H1 (cell line): Measurements from ENCODE around the gene CXCL16. TPM values are rescaled to one million over a fixed set of nuclear protein-coding genes. Genes with fewer than 3 reads are reported as not detected.

Experiments
- CTCF ChIA-PET: fragments of 300-600 bp; sonication (Branson Sonifier 250); formaldehyde crosslinking; loops from one replicate; lab custom pipeline; 2021; ENCODE audit not compliant: partially characterized antibody; lab: Charles Lee
- POLR2A ChIA-PET: fragments of 300-600 bp; sonication (Branson Sonifier 250); formaldehyde crosslinking; loops from one replicate; lab custom pipeline; 2021; ENCODE audit warnings: inconsistent platforms; ENCODE audit not compliant: partially characterized antibody; lab: Charles Lee
- DNase-seq, 2 experiments: peaks; one replicate each; pipeline versions ENCODE4 v3.0.0 to v3.0.0-alpha.2; 2010 to 2022; ENCODE audit warnings: low spot score in 2 of 2, low read depth in 1 of 2, mixed read lengths in 1 of 2
- FAIRE-seq: peaks from 2 replicates; lab custom pipeline; 2011; peaks lifted over from hg19 to GRCh38; lab: Jason Lieb, UNC
- H2AFZ ChIP-seq: 2 replicates; pipeline ENCODE4 v1.8.1; 2012; ENCODE audit warnings: low read length, inconsistent platforms
- H2AK5ac ChIP-seq: 2 replicates; pipeline ENCODE4 v1.6.1; 2013; ENCODE audit warnings: low read depth, low read length
- H2BK120ac ChIP-seq: replicated peaks from 2 replicates; pipeline ENCODE3; 2013; ENCODE audit warnings: low read depth, low read length, inconsistent platforms
- H2BK12ac ChIP-seq: 2 replicates; pipeline ENCODE4 v1.6.1; 2013; ENCODE audit warnings: low read depth, low read length
- H2BK15ac ChIP-seq: 2 replicates; pipeline ENCODE4 v1.6.1; 2013; ENCODE audit warnings: low read length
- H2BK20ac ChIP-seq: 2 replicates; pipeline ENCODE4 v1.6.1; 2013; ENCODE audit warnings: low read length
- H2BK5ac ChIP-seq: 2 replicates; pipeline ENCODE4 v1.6.1; 2013; ENCODE audit warnings: low read depth, low read length
- H3K14ac ChIP-seq: 2 replicates; pipeline ENCODE4 v1.6.1; 2013; ENCODE audit warnings: inconsistent platforms; ENCODE audit not compliant: insufficient read length
- H3K18ac ChIP-seq: 2 replicates; pipeline ENCODE4 v1.6.1; 2013; ENCODE audit warnings: low read length; ENCODE audit errors: extremely low read depth
- H3K23ac ChIP-seq: 2 replicates; pipeline ENCODE4 v1.6.1; 2013; ENCODE audit warnings: inconsistent platforms; ENCODE audit not compliant: insufficient read length
- H3K23me2 ChIP-seq: 2 replicates; pipeline ENCODE4 v1.6.1; 2013; ENCODE audit warnings: low read depth, low read length
- H3K27ac ChIP-seq: 2 replicates; pipeline ENCODE4 v1.6.1; 2011; ENCODE audit warnings: low read depth, low read length, inconsistent platforms
- H3K27me3 ChIP-seq, 4 experiments: replicated peaks in 1 of 4; 1 replicate in 1 of 4; 2 replicates in 3 of 4; pipeline versions ENCODE4 v1.6.1 to v1.8.1; 2011 to 2013; ENCODE audit warnings: low read length in 3 of 4, mild to moderate bottlenecking in 3 of 4, inconsistent platforms in 2 of 4, mixed read lengths in 2 of 4, moderate library complexity in 1 of 4; ENCODE audit not compliant: control insufficient read depth in 3 of 4, insufficient read depth in 3 of 4; ENCODE audit errors: extremely low read depth in 1 of 4
- H3K36me3 ChIP-seq, 4 experiments: 2 replicates each; pipeline versions ENCODE4 v1.6.1 to v1.8.1; 2011 to 2013; ENCODE audit warnings: mild to moderate bottlenecking in 4 of 4, low read length in 3 of 4, moderate library complexity in 2 of 4, control low read depth in 1 of 4, inconsistent platforms in 1 of 4; ENCODE audit not compliant: insufficient read depth in 4 of 4, control insufficient read depth in 2 of 4
- H3K4ac ChIP-seq: replicated peaks from 2 replicates; pipeline ENCODE3; 2013; ENCODE audit warnings: low read length, low read depth, mixed read lengths, inconsistent platforms; ENCODE audit not compliant: insufficient read length
- H3K4me1 ChIP-seq, 4 experiments: replicated peaks in 1 of 4; 1 replicate in 1 of 4; 2 replicates in 3 of 4; pipeline versions ENCODE4 v1.6.1 to v1.8.1; 2011 to 2013; ENCODE audit warnings: low read length in 3 of 4, inconsistent platforms in 2 of 4, mixed read lengths in 1 of 4; ENCODE audit not compliant: insufficient read depth in 4 of 4, control insufficient read depth in 3 of 4
- H3K4me2 ChIP-seq, 2 experiments: 2 replicates each; pipeline versions ENCODE4 v1.6.1 to v1.8.1; 2011 to 2013; ENCODE audit warnings: low read depth in 2 of 2, low read length in 2 of 2, control low read depth in 1 of 2, inconsistent platforms in 1 of 2, mild to moderate bottlenecking in 1 of 2; ENCODE audit not compliant: insufficient read depth in 1 of 2
- H3K4me3 ChIP-seq, 4 experiments: fragments of 200-600, 300-600 bp in 1 of 4; sonication (generic), shearing (Covaris generic), sonication (Bioruptor Twin) in 1 of 4; 2 replicates each; pipeline versions ENCODE4 v1.5.1 to v1.8.1; 2011 to 2016; ENCODE audit warnings: low read length in 4 of 4, low read depth in 3 of 4, control low read depth in 2 of 4, inconsistent platforms in 2 of 4, mild to moderate bottlenecking in 2 of 4, mixed read lengths in 1 of 4, moderate library complexity in 1 of 4; ENCODE audit not compliant: insufficient read depth in 2 of 4; ENCODE audit errors: extremely low read depth in 1 of 4
- H3K56ac ChIP-seq: replicated peaks from 2 replicates; pipeline ENCODE3; 2013; ENCODE audit warnings: low read depth, mild to moderate bottlenecking, mixed read lengths, low read length, inconsistent platforms; ENCODE audit not compliant: insufficient read length
- H3K79me1 ChIP-seq: 2 replicates; pipeline ENCODE4 v1.6.1; 2013; ENCODE audit warnings: low read depth, low read length, control low read depth
- H3K79me2 ChIP-seq, 2 experiments: 2 replicates each; pipeline versions ENCODE4 v1.6.1 to v1.8.1; 2012 to 2013; ENCODE audit warnings: low read length in 2 of 2, mild to moderate bottlenecking in 2 of 2, inconsistent platforms in 1 of 2; ENCODE audit not compliant: insufficient read depth in 2 of 2, control insufficient read depth in 1 of 2
- H3K9ac ChIP-seq, 4 experiments: replicated peaks in 1 of 4; 1 replicate in 1 of 4; 2 replicates in 3 of 4; pipeline versions ENCODE4 v1.6.1 to v1.8.1; 2011 to 2013; ENCODE audit warnings: low read depth in 3 of 4, low read length in 3 of 4, control low read depth in 2 of 4, mild to moderate bottlenecking in 2 of 4, moderate library complexity in 2 of 4, inconsistent platforms in 1 of 4; ENCODE audit errors: extremely low read depth in 1 of 4
- H3K9me3 ChIP-seq, 2 experiments: 2 replicates each; pipeline versions ENCODE4 v1.6.1 to v1.8.1; 2012 to 2013; ENCODE audit warnings: mild to moderate bottlenecking in 2 of 2, moderate library complexity in 2 of 2, control low read depth in 1 of 2, inconsistent platforms in 1 of 2, low read depth in 1 of 2, low read length in 1 of 2, mixed read lengths in 1 of 2; ENCODE audit not compliant: insufficient read depth in 2 of 2
- H4K20me1 ChIP-seq, 2 experiments: replicated peaks in 1 of 2; 2 replicates each; pipeline versions ENCODE3 to v1.8.1; 2011 to 2013; ENCODE audit warnings: inconsistent platforms in 2 of 2, low read length in 2 of 2, mild to moderate bottlenecking in 1 of 2; ENCODE audit not compliant: insufficient read depth in 2 of 2, control insufficient read depth in 1 of 2
- H4K5ac ChIP-seq: 2 replicates; pipeline ENCODE4 v1.6.1; 2013; ENCODE audit warnings: low read length, low read depth, mixed read lengths, inconsistent platforms; ENCODE audit not compliant: insufficient read length
- H4K8ac ChIP-seq: 2 replicates; pipeline ENCODE4 v1.8.0; 2013; ENCODE audit warnings: mild to moderate bottlenecking, moderate library complexity, low read length, inconsistent platforms; ENCODE audit not compliant: insufficient read depth; ENCODE audit errors: extremely low read depth
- H4K91ac ChIP-seq: replicated peaks from 2 replicates; pipeline ENCODE3; 2013; ENCODE audit warnings: low read length, mixed read lengths, inconsistent platforms; ENCODE audit not compliant: insufficient read length
- BCL11A ChIP-seq, 2 experiments: IDR thresholded peaks; one replicate each; pipeline ENCODE4 v1.6.1; 2011; ENCODE audit warnings: low read depth in 2 of 2, low read length in 2 of 2, mild to moderate bottlenecking in 2 of 2
- BRCA1 ChIP-seq: IDR thresholded peaks from 2 replicates; pipeline ENCODE4 v1.6.1; 2012; ENCODE audit warnings: low read depth, low read length, improper control_type of control experiment
- E2F6 ChIP-seq: IDR thresholded peaks from 2 replicates; pipeline ENCODE4 v1.6.1; 2012; ENCODE audit warnings: inconsistent platforms
- MAX ChIP-seq: IDR thresholded peaks from 2 replicates; pipeline ENCODE4 v1.6.1; 2012; ENCODE audit warnings: inconsistent platforms
- RAD21 ChIP-seq, 2 experiments: IDR thresholded peaks in 1 of 2; conservative IDR thresholded peaks in 1 of 2; 2 replicates each; pipeline ENCODE4 v1.6.1; 2011; ENCODE audit warnings: low read depth in 2 of 2, low read length in 2 of 2, improper control_type of control experiment in 1 of 2, inconsistent platforms in 1 of 2, mild to moderate bottlenecking in 1 of 2, moderate library complexity in 1 of 2
- SP4 ChIP-seq: IDR thresholded peaks from 2 replicates; pipeline ENCODE4 v1.6.1; 2012; ENCODE audit warnings: low read length, inconsistent platforms
- TEAD4 ChIP-seq: IDR thresholded peaks from 2 replicates; pipeline ENCODE4 v1.6.1; 2012; ENCODE audit warnings: low read depth, low read length, inconsistent platforms, mixed read lengths
- WGBS, 2 experiments: shearing (Covaris generic) in 1 of 2; methylation state at CpG; one replicate each; pipeline versions ENCODE4 v1.1.6 to v1.1.7; 2013 to 2015; ENCODE audit warnings: low lambda C conversion rate in 2 of 2, mixed read lengths in 2 of 2, inconsistent platforms in 1 of 2, low coverage in 1 of 2, missing lambda C conversion rate in 1 of 2; ENCODE audit not compliant: insufficient replicate concordance in 2 of 2, insufficient coverage in 1 of 2, insufficient read length in 1 of 2; ENCODE audit errors: extremely low coverage in 1 of 2, missing lambda C conversion rate in 1 of 2; 5-methylcytosine and 5-hydroxymethylcytosine counted together
- polyA plus RNA-seq, 7 experiments: library from polyadenylated mRNA; depleted of rRNA in 3 of 7; stranded (reverse) in 5 of 7; unstranded in 2 of 7; fragments of >200 nt in 5 of 7; fragments of 200-250 nt in 2 of 7; gene quantifications; 1 replicate in 5 of 7; 2 replicates in 1 of 7; 4 replicates in 1 of 7; pipeline versions ENCODE4 v1.2.1 to v1.2.3, GENCODE V29; 2011 to 2013; ENCODE audit warnings: missing spikeins in 2 of 7, mixed read lengths in 2 of 7
- total RNA-seq: library from RNA; stranded (reverse); fragmentation: NEBNext Ultra II Directional; extraction: Animal tissue kit (Norgen Biotek cat#: 25700); gene quantifications from 2 replicates; pipeline ENCODE4 v1.2.1, GENCODE V29; 2021
- TF ChIP-seq, protein P1 (sequence below), 3 experiments: IDR thresholded peaks; 1 replicate in 2 of 3; 2 replicates in 1 of 3; pipeline versions ENCODE4 v1.5.1 to v1.6.1; 2011; ENCODE audit warnings: low read length in 3 of 3, mild to moderate bottlenecking in 3 of 3, inconsistent platforms in 2 of 3, low read depth in 1 of 3, moderate library complexity in 1 of 3; ENCODE audit not compliant: insufficient read depth in 1 of 3; ENCODE audit errors: control extremely low read depth in 1 of 3

The CXCL16 gene
- total and polyA plus RNA-seq, 2 of the 8 experiments (the other 6 are each of a cell fraction or from before 2014, with no cell fraction given), result 3.5 to 4.8 TPM

DNA sequence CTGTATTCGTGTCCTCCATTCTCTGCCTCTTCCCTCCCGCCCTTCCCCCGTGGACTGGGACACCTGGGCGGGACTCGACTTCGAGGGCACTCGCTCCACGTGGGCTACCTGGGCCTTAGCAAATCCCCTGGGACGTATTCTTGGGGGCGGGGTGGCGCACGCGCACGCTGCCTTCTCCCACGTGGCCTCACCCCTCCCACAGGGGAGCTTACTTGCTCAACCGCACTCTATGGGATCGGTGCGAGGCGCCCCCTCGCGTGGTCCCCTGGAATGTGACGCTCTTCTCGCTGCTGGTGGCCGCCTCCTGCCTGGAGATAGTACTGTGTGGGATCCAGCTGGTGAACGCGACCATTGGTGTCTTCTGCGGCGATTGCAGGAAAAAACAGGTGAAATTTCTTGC is 42.9 kb upstream of the CXCL16 start:
- Histone ChIP-seq H2AFZ (peak overlapping the region; percentile 51; the same call in 1 of the 2 replicates), H2BK12ac (0 out of 2 replicates have a peak overlapping the region, but pooled peaks have one; percentile 27), H3K27me3 (0 out of 7 replicates have a peak, but pooled peaks cover 0 to 2% (median 0%) of the 10 kb centered on the region in 4 experiments), H2BK120ac (no peak overlapping the region), H3K79me2 (no peaks in the 10 kb centered on the region), H3K9me3 (no peaks in the 10 kb centered on the region), H3K4me1 (peaks cover 0 to 12% (median under 1%) of the 10 kb centered on the region in 4 experiments; a peak in 1 of 7 replicates), H3K23me2 (no peaks in the 10 kb centered on the region), H2BK5ac (no peak overlapping the region), H4K91ac (no peak overlapping the region), H3K79me1 (no peaks in the 10 kb centered on the region), H4K8ac (peak overlapping the region; percentile 83; the same call in 1 of the 2 replicates), H3K56ac (no peak overlapping the region), H4K20me1 (no peaks in the 10 kb centered on the region), H2AK5ac (no peak overlapping the region), H2BK15ac (no peak overlapping the region), H3K4me2 (no peak overlapping the region), H3K14ac (no peak overlapping the region), H3K23ac (no peak overlapping the region), H3K18ac (no peak overlapping the region), H3K4ac (no peak overlapping the region), H2BK20ac (no peak overlapping the region), H3K27ac (no peak overlapping the region), H4K5ac (no peak overlapping the region), H3K9ac (no peak overlapping the region), H3K4me3 (no peak overlapping the region), H3K36me3 (no peaks in the 10 kb centered on the region)
- TF ChIP-seq E2F6 (peak; percentile 93), SP4 (no peak), MAX (peak; percentile 86), RAD21 (IDR thresholded peaks at IDR 0.05 in 1 of 2, conservative IDR thresholded peaks at IDR 0.05 in 1 of 2; ENCODE audit: low read depth in 2 of 2, low read length in 2 of 2) (peak in 1 of 2 experiments; percentile 24; a peak in 1 of 4 replicates), BRCA1 (no peak), BCL11A (IDR thresholded peaks at IDR 0.05; ENCODE audit: low read depth in 2 of 2, low read length in 2 of 2) (no peak), TEAD4 (peak; percentile 54; the same call in 1 of the 2 replicates)
- TF ChIP-seq, protein P1, sequence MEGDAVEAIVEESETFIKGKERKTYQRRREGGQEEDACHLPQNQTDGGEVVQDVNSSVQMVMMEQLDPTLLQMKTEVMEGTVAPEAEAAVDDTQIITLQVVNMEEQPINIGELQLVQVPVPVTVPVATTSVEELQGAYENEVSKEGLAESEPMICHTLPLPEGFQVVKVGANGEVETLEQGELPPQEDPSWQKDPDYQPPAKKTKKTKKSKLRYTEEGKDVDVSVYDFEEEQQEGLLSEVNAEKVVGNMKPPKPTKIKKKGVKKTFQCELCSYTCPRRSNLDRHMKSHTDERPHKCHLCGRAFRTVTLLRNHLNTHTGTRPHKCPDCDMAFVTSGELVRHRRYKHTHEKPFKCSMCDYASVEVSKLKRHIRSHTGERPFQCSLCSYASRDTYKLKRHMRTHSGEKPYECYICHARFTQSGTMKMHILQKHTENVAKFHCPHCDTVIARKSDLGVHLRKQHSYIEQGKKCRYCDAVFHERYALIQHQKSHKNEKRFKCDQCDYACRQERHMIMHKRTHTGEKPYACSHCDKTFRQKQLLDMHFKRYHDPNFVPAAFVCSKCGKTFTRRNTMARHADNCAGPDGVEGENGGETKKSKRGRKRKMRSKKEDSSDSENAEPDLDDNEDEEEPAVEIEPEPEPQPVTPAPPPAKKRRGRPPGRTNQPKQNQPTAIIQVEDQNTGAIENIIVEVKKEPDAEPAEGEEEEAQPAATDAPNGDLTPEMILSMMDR (IDR thresholded peaks at IDR 0.05; ENCODE audit: control extremely low read depth in 1 of 3, insufficient read depth in 1 of 3, low read depth in 1 of 3, low read length in 3 of 3), result peak; percentile 27 to 39 (median 33)
- 81% methylated on average over 28 of the region's 28 CpGs; no CpG with 5 or more reads in 1 of the 2 experiments for WGBS, 2 experiments
- ChIA-PET POLR2A (interaction anchor here (0.7 to 1.3 kb wide), 3 partner anchors 9 to 185 kb away, joined by 3 read pairs; partner anchors contain the start of gene SPAG7), CTCF (interaction anchor here (0.6 to 2.1 kb wide), 7 partner anchors 8 to 271 kb away, joined by 3 to 5 read pairs (median 4); no protein-coding TSS in a partner anchor)
- FAIRE-seq (no peak), DNase-seq (peak in 1 of 2 experiments; percentile 54)
